ENCODE data around the gene CFAP61. TPM values are rescaled to one million over a fixed set of nuclear protein-coding genes. Genes with fewer than 3 reads are reported as not detected.

Gene CFAP61
- total RNA-seq, 1 experiment from 2014 or later, result 0.61 TPM

- TF ChIP-seq ZNF532 (CRISPR knock-in tag; IDR thresholded peaks at IDR 0.05; ENCODE audit: borderline replicate concordance) (no peak), ERG (CRISPR knock-in tag; IDR thresholded peaks at IDR 0.05) (no peak), ZSCAN18 (CRISPR knock-in tag; IDR thresholded peaks at IDR 0.05) (no peak), ZNF281 (CRISPR knock-in tag; IDR thresholded peaks at IDR 0.05) (no peak), ZNF138 (CRISPR knock-in tag; conservative IDR thresholded peaks at IDR 0.05) (no peak)
Measured at GRCh38 chr20:20341371-20341770, 289.0 kb downstream of the CFAP61 start (continued).

GRCh38 chr20:20342066-20342465 is 289.7 kb downstream of the CFAP61 start:
- Mint-ChIP-seq H3K4me3 (no peak overlapping the region), H3K4me1 (no peaks in the 10 kb centered on the region), H3K27ac (no peak overlapping the region), H3K27me3 (ENCODE audit: low read depth) (no peaks in the 10 kb centered on the region; the same call in 1 of the 2 replicates), H3K9me3 (no peaks in the 10 kb centered on the region), H3K36me3 (no peaks in the 10 kb centered on the region)
- POLR2A ChIA-PET, result no interaction called here
- CTCF ChIA-PET, result interaction anchor here (0.7 kb wide), 1 partner anchor 104 kb away, joined by 3 read pairs; no protein-coding TSS in a partner anchor
- no peak for ATAC-seq
- no peak for TF ChIP-seq FOXP4 (CRISPR knock-in tag; IDR thresholded peaks at IDR 0.05)
- no peak for TF ChIP-seq ZNF138 (CRISPR knock-in tag; conservative IDR thresholded peaks at IDR 0.05)
- no peak for TF ChIP-seq ERG (CRISPR knock-in tag; IDR thresholded peaks at IDR 0.05)
- no peak for TF ChIP-seq JAZF1 (CRISPR knock-in tag; IDR thresholded peaks at IDR 0.05)
- TF ChIP-seq ZNF416 (CRISPR knock-in tag; IDR thresholded peaks at IDR 0.05), result no peak
- TF ChIP-seq E2F4 (CRISPR knock-in tag; IDR thresholded peaks at IDR 0.05; ENCODE audit: borderline replicate concordance, low read depth), result no peak
- no peak for TF ChIP-seq RORB (CRISPR knock-in tag; IDR thresholded peaks at IDR 0.05)
- TF ChIP-seq USF2 (CRISPR knock-in tag; IDR thresholded peaks at IDR 0.05), result no peak
- TF ChIP-seq FOXP1 (CRISPR knock-in tag; IDR thresholded peaks at IDR 0.05; ENCODE audit: borderline replicate concordance), result no peak
- DNase-seq (ENCODE audit: low spot score), result no peak
